ENCODE measurements around the gene KCNC3.

The KCNC3 gene

DNA sequence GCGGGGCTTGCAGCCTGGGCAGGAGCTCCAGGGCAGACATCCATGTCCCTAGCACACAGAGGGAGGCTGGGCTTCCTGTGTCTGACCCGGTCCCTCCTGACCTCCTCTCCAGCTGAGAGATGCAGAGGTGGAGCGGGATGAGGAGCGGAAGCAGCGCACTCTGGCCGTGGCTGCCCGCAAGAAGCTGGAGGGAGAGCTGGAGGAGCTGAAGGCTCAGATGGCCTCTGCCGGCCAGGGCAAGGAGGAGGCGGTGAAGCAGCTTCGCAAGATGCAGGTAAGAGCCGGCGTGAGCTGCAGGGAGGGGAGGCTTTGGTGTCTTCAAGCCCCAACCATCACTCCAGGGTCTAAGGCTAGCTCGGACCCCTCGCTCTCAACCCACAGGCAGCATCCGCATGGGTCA is 38.4 kb downstream of the KCNC3 start:
- H3K27ac ChIP-seq (ENCODE audit: low read length) = no peak overlapping the region
- H3K9me3 ChIP-seq (ENCODE audit: control insufficient read depth, insufficient read depth, low read length) = peaks cover 6% of the 10 kb centered on the region; the same call in 1 of the 2 replicates
- WGBS (ENCODE audit: insufficient coverage, insufficient read length) = no CpG with 5 or more reads among the region's 15 CpGs
- peaks cover 4% of the 10 kb centered on the region; the same call in 1 of the 2 replicates for H3K4me1 ChIP-seq (ENCODE audit: control insufficient read depth, insufficient read depth, low read length)
- no peak for DNase-seq (ENCODE audit: low read depth, low spot score)
- H3K27me3 ChIP-seq (ENCODE audit: control insufficient read depth, insufficient read depth, low read length) = no peaks in the 10 kb centered on the region
- H3K36me3 ChIP-seq (ENCODE audit: control insufficient read depth, insufficient read depth, low read length) = peaks cover 4% of the 10 kb centered on the region
- no peak overlapping the region for H3K4me3 ChIP-seq (ENCODE audit: low read length)

- no peaks in the 10 kb centered on the region for H3K27me3 ChIP-seq (ENCODE audit: control insufficient read depth, insufficient read depth, low read length)
- H3K9me3 ChIP-seq (ENCODE audit: control insufficient read depth, insufficient read depth, low read length) = peaks cover 6% of the 10 kb centered on the region; the same call in 1 of the 2 replicates
- DNase-seq (ENCODE audit: low read depth, low spot score) = no peak
- peaks cover 4% of the 10 kb centered on the region; the same call in 1 of the 2 replicates for H3K4me1 ChIP-seq (ENCODE audit: control insufficient read depth, insufficient read depth, low read length)
- H3K4me3 ChIP-seq (ENCODE audit: low read length) = no peak overlapping the region
- 100% methylated on average over 1 of the region's 6 CpGs for WGBS (ENCODE audit: insufficient coverage, insufficient read length)
- peaks cover 4% of the 10 kb centered on the region for H3K36me3 ChIP-seq (ENCODE audit: control insufficient read depth, insufficient read depth, low read length)
- H3K27ac ChIP-seq (ENCODE audit: low read length) = no peak overlapping the region
Observed at GRCh38 chr19:50290011-50290410, 39.2 kb downstream of the KCNC3 start.

DNA sequence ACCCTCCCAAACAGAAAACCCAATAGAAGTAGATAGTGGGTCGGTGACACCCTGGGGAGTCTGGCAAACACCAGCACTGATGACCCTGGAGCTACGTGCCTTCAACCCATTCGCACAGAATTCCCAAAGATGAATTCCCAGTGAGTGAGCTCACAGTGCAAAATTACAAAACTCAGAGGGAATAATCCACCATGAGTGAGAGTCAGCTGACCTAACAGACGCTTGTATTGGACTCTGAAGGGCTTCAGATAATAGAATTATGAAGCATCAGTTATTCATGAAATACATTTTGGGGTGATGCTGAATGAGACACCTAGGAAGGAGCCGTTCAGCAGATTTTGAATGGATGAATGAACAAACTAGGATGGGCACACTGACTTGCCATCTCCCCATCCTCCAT is 40.2 kb downstream of the KCNC3 start:
- Histone ChIP-seq H3K4me3 (ENCODE audit: low read length) (no peak overlapping the region), H3K9me3 (ENCODE audit: control insufficient read depth, insufficient read depth, low read length) (peaks cover 6% of the 10 kb centered on the region; the same call in 1 of the 2 replicates), H3K4me1 (ENCODE audit: control insufficient read depth, insufficient read depth, low read length) (peaks cover 4% of the 10 kb centered on the region; the same call in 1 of the 2 replicates), H3K27me3 (ENCODE audit: control insufficient read depth, insufficient read depth, low read length) (no peaks in the 10 kb centered on the region), H3K36me3 (ENCODE audit: control insufficient read depth, insufficient read depth, low read length) (peaks cover 4% of the 10 kb centered on the region), H3K27ac (ENCODE audit: low read length) (no peak overlapping the region)
- no CpG with 5 or more reads among the region's 5 CpGs for WGBS (ENCODE audit: insufficient coverage, insufficient read length)
- DNase-seq (ENCODE audit: low read depth, low spot score) = no peak

- H3K9me3 ChIP-seq (ENCODE audit: control insufficient read depth, insufficient read depth, low read length) = peaks cover 6% of the 10 kb centered on the region; the same call in 1 of the 2 replicates
- H3K4me3 ChIP-seq (ENCODE audit: low read length) = no peak overlapping the region
- peaks cover 4% of the 10 kb centered on the region for H3K36me3 ChIP-seq (ENCODE audit: control insufficient read depth, insufficient read depth, low read length)
- no peak overlapping the region for H3K27ac ChIP-seq (ENCODE audit: low read length)
- H3K27me3 ChIP-seq (ENCODE audit: control insufficient read depth, insufficient read depth, low read length) = no peaks in the 10 kb centered on the region
- DNase-seq (ENCODE audit: low read depth, low spot score) = no peak
- no peaks in the 10 kb centered on the region for H3K4me1 ChIP-seq (ENCODE audit: control insufficient read depth, insufficient read depth, low read length)
- no CpG with 5 or more reads among the region's 2 CpGs for WGBS (ENCODE audit: insufficient coverage, insufficient read length)
Observed at GRCh38 chr19:50287331-50287730, 41.8 kb downstream of the KCNC3 start.

GRCh38 chr19:50286443-50286842 is 42.7 kb downstream of the KCNC3 start:
- Histone ChIP-seq H3K9me3 (ENCODE audit: control insufficient read depth, insufficient read depth, low read length) (peaks cover 6% of the 10 kb centered on the region; the same call in 1 of the 2 replicates), H3K36me3 (ENCODE audit: control insufficient read depth, insufficient read depth, low read length) (peaks cover 4% of the 10 kb centered on the region), H3K27me3 (ENCODE audit: control insufficient read depth, insufficient read depth, low read length) (no peaks in the 10 kb centered on the region), H3K27ac (ENCODE audit: low read length) (no peak overlapping the region), H3K4me1 (ENCODE audit: control insufficient read depth, insufficient read depth, low read length) (no peaks in the 10 kb centered on the region), H3K4me3 (ENCODE audit: low read length) (no peak overlapping the region)
- WGBS (ENCODE audit: insufficient coverage, insufficient read length) = no CpG with 5 or more reads among the region's 18 CpGs
- no peak for DNase-seq (ENCODE audit: low read depth, low spot score)

GRCh38 chr19:50285833-50286232 is 43.3 kb downstream of the KCNC3 start:
- Histone ChIP-seq H3K4me1 (ENCODE audit: control insufficient read depth, insufficient read depth, low read length) (no peaks in the 10 kb centered on the region), H3K27me3 (ENCODE audit: control insufficient read depth, insufficient read depth, low read length) (no peaks in the 10 kb centered on the region), H3K9me3 (ENCODE audit: control insufficient read depth, insufficient read depth, low read length) (peaks cover 6% of the 10 kb centered on the region; the same call in 1 of the 2 replicates), H3K4me3 (ENCODE audit: low read length) (no peak overlapping the region), H3K36me3 (ENCODE audit: control insufficient read depth, insufficient read depth, low read length) (peaks cover 4% of the 10 kb centered on the region), H3K27ac (ENCODE audit: low read length) (no peak overlapping the region)
- no peak for DNase-seq (ENCODE audit: low read depth, low spot score)
- no CpG with 5 or more reads among the region's 2 CpGs for WGBS (ENCODE audit: insufficient coverage, insufficient read length)

DNA sequence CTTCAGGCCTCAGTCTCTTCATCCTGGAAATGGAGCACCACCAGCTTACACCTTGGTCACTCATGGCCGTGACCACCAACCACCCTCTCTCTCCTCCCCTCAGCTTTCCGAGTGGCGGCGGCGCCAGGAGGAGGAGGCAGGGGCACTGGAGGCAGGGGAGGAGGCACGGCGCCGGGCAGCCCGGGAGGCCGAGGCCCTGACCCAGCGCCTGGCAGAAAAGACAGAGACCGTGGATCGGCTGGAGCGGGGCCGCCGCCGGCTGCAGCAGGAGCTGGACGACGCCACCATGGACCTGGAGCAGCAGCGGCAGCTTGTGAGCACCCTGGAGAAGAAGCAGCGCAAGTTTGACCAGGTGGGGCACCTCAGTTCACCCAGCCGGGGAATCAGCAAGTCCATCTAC is 47.7 kb downstream of the KCNC3 start:
- no peak for DNase-seq (ENCODE audit: low read depth, low spot score)
- Histone ChIP-seq H3K27me3 (ENCODE audit: control insufficient read depth, insufficient read depth, low read length) (no peaks in the 10 kb centered on the region), H3K36me3 (ENCODE audit: control insufficient read depth, insufficient read depth, low read length) (0 out of 2 replicates have a peak, but pooled peaks cover 3% of the 10 kb centered on the region), H3K4me1 (ENCODE audit: control insufficient read depth, insufficient read depth, low read length) (no peaks in the 10 kb centered on the region), H3K27ac (ENCODE audit: low read length) (no peak overlapping the region), H3K9me3 (ENCODE audit: control insufficient read depth, insufficient read depth, low read length) (peaks cover 2% of the 10 kb centered on the region; the same call in 1 of the 2 replicates), H3K4me3 (ENCODE audit: low read length) (no peak overlapping the region)
- no CpG with 5 or more reads among the region's 22 CpGs for WGBS (ENCODE audit: insufficient coverage, insufficient read length)

DNA sequence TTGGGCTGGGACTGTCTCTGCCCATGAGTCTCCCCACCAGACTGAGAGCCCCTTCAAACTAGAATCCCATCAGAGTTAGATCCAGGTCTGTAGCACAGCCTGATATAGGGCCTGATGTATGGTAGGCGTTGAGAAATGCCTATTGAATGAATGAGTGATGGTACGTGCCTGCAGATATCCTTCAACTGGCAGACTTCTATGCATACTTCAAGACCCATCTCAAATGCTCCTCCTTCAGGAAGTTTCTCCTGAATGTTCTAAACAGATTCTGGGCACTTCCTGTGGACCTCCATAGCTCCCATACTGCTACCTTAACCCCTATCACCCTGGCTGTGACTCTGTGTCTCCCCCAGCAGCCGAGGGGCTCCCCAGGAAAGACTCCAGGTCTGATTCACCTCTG is 48.2 kb downstream of the KCNC3 start:
- no peak for DNase-seq (ENCODE audit: low read depth, low spot score)
- Histone ChIP-seq H3K36me3 (ENCODE audit: control insufficient read depth, insufficient read depth, low read length) (0 out of 2 replicates have a peak, but pooled peaks cover 2% of the 10 kb centered on the region), H3K4me1 (ENCODE audit: control insufficient read depth, insufficient read depth, low read length) (no peaks in the 10 kb centered on the region), H3K9me3 (ENCODE audit: control insufficient read depth, insufficient read depth, low read length) (no peaks in the 10 kb centered on the region), H3K27me3 (ENCODE audit: control insufficient read depth, insufficient read depth, low read length) (no peaks in the 10 kb centered on the region), H3K4me3 (ENCODE audit: low read length) (no peak overlapping the region), H3K27ac (ENCODE audit: low read length) (no peak overlapping the region)
- no CpG with 5 or more reads among the region's 3 CpGs for WGBS (ENCODE audit: insufficient coverage, insufficient read length)

- Histone ChIP-seq H3K27me3 (ENCODE audit: control insufficient read depth, insufficient read depth, low read length) (no peaks in the 10 kb centered on the region), H3K4me1 (ENCODE audit: control insufficient read depth, insufficient read depth, low read length) (no peaks in the 10 kb centered on the region), H3K36me3 (ENCODE audit: control insufficient read depth, insufficient read depth, low read length) (0 out of 2 replicates have a peak, but pooled peaks cover 2% of the 10 kb centered on the region), H3K4me3 (ENCODE audit: low read length) (no peak overlapping the region), H3K9me3 (ENCODE audit: control insufficient read depth, insufficient read depth, low read length) (no peaks in the 10 kb centered on the region; the same call in 1 of the 2 replicates), H3K27ac (ENCODE audit: low read length) (no peak overlapping the region)
- DNase-seq (ENCODE audit: low read depth, low spot score) = no peak
- no CpG with 5 or more reads among the region's 14 CpGs for WGBS (ENCODE audit: insufficient coverage, insufficient read length)
Observed at GRCh38 chr19:50280074-50280473, 49.1 kb downstream of the KCNC3 start.

DNA sequence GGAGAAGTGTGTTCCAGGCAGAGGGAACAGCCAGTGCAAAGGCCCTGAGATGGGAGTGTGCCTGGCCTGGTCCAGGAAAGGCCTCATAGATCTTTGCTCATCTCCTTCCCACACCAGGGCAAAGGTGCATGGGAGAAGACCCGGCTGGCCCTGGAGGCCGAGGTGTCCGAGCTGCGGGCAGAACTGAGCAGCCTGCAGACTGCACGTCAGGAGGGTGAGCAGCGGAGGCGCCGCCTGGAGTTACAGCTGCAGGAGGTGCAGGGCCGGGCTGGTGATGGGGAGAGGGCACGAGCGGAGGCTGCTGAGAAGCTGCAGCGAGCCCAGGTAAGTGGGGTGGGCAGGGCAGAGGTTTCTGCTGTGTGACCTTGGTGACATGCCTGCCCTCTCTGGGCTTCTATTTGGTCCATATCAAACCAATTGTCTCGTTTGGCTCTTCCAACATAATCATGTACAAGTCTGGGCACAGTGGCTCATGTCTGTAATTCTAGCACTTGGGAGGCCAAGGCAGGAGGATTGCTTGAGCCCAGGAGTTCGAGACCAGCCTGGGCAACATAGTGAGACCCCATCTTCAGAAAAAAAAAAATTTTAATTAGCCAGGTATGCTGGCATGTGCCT is 51.1 kb downstream of the KCNC3 start:
- Histone ChIP-seq H3K9me3 (ENCODE audit: control insufficient read depth, insufficient read depth, low read length) (no peaks in the 10 kb centered on the region; the same call in 1 of the 2 replicates), H3K27me3 (ENCODE audit: control insufficient read depth, insufficient read depth, low read length) (no peaks in the 10 kb centered on the region), H3K4me1 (ENCODE audit: control insufficient read depth, insufficient read depth, low read length) (no peaks in the 10 kb centered on the region), H3K36me3 (ENCODE audit: control insufficient read depth, insufficient read depth, low read length) (0 out of 2 replicates have a peak, but pooled peaks cover 2% of the 10 kb centered on the region), H3K4me3 (ENCODE audit: low read length) (no peak overlapping the region), H3K27ac (ENCODE audit: low read length) (no peak overlapping the region)
- no peak for DNase-seq (ENCODE audit: low read depth, low spot score)
- no CpG with 5 or more reads among the region's 14 CpGs for WGBS (ENCODE audit: insufficient coverage, insufficient read length)
